Esophagus (tissue), 2 donors: ENCODE measurements around the gene EFCC1. TPM values are rescaled to one million over a fixed set of nuclear protein-coding genes. Genes with fewer than 3 reads are reported as not detected.

Experiments used
- H3K27ac ChIP-seq, 2 donors: one replicate each; pipeline ENCODE4 v1.5.1; 2013; ENCODE audit warnings: low read depth in 2 of 2, mild to moderate bottlenecking in 2 of 2, inconsistent platforms in 1 of 2, low read length in 1 of 2, moderate library complexity in 1 of 2
- H3K27me3 ChIP-seq, 2 donors: one replicate each; pipeline ENCODE4 v1.6.1; 2013; ENCODE audit warnings: low read length in 2 of 2, control low read depth in 1 of 2, mild to moderate bottlenecking in 1 of 2; ENCODE audit not compliant: insufficient read depth in 2 of 2, control insufficient read depth in 1 of 2
- H3K36me3 ChIP-seq, 2 donors: one replicate each; pipeline ENCODE4 v1.6.1; 2013; ENCODE audit warnings: low read length in 1 of 2; ENCODE audit not compliant: control insufficient read depth in 2 of 2, insufficient read depth in 2 of 2
- H3K4me1 ChIP-seq, 2 donors: one replicate each; pipeline ENCODE4 v1.6.1; 2013; ENCODE audit warnings: low read length in 1 of 2; ENCODE audit not compliant: control insufficient read depth in 2 of 2, insufficient read depth in 2 of 2
- H3K4me3 ChIP-seq, 2 donors: one replicate each; pipeline ENCODE4 v1.5.1; 2013; ENCODE audit warnings: low read length in 2 of 2, mild to moderate bottlenecking in 2 of 2, low read depth in 1 of 2, moderate library complexity in 1 of 2
- H3K9me3 ChIP-seq, 2 donors: one replicate each; pipeline ENCODE4 v1.6.1; 2013; ENCODE audit warnings: mild to moderate bottlenecking in 2 of 2, low read depth in 1 of 2, low read length in 1 of 2, moderate library complexity in 1 of 2; ENCODE audit not compliant: control insufficient read depth in 2 of 2, insufficient read depth in 1 of 2
- WGBS, 2 donors: extraction: QIAGEN DNeasy Blood & Tissue Kit; methylation state at CpG; one replicate each; pipeline ENCODE4 v1.1.7; 2013; 5-methylcytosine and 5-hydroxymethylcytosine counted together
- polyA plus RNA-seq, 2 donors: library from polyadenylated mRNA; stranded (reverse); fragments of 200-250 nt; gene quantifications; one replicate each; pipeline ENCODE4 v1.2.3, GENCODE V29; 2013
- donor health status: healthy with polysubstance abuse.
- donor health status: Bipolar disorder and iron deficiency.

EFCC1 gene
- polyA plus RNA-seq, 2 donors = 0.96 to 1.0 TPM

DNA sequence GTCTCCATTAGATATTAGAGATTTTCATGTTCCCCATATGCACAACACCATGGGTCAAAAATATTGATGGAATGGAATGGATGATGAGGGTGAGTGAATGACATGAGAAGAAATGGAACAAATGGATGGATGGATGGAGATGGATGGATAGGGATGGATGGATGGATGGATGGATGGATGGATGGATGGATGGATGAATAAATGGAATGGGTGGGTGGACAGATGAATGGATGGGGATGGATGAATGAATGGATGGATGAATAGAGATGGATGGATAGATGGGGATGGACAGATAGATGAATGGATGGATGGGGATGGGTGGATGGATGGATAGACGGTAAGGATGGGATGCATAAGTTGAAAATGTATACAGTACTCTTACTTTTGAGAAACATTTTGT, 25.8 kb upstream of the EFCC1 start:
- Histone ChIP-seq H3K27ac (no peak overlapping the region), H3K9me3 (no peaks in the 10 kb centered on the region), H3K36me3 (no peaks in the 10 kb centered on the region), H3K4me1 (no peaks in the 10 kb centered on the region), H3K4me3 (no peak overlapping the region), H3K27me3 (no peaks in the 10 kb centered on the region)
- WGBS, 2 donors = 94 to 97% methylated on average over 1 of the region's 1 CpG

DNA sequence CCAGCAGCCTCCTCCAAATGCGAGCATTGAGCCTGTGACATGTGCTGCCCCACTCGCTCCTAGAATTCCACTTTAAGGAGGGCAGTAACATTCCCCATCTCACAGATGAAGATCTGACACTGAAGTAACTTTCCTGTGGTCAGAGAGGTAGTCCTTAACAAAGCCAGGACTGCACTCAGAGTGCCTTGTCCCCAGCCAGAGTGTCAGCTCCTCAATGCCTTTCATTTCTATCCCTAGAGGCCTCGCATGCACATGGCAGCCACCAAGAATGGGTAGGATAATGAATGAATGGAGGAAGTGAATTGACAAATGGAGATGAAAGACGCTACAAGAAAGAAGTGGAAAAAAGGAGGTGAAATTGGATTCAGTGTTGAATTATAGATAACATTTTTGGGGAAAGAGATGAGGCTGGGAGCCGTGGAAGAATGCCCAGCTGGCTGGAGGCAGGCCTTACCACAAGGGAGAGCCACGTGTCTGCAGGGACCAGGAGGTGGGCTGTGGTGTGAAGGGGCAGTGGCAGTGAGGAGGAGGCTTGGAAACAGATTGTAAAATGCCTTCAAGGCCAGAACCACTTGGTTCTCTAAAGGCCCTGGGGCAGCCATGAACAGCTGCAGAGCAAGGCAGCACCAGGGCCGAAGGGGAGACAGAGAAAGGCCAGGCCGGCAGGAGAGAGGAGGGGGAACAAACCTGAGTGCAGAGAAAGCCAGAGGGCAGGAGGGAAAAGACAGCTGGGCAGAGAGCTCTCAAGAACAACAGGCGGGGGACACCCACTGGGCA, 17.6 kb upstream of the EFCC1 start:
- Histone ChIP-seq H3K4me3 (no peak overlapping the region), H3K9me3 (no peaks in the 10 kb centered on the region)
- 89 to 90% methylated on average over 9 of the region's 9 CpGs for WGBS, 2 donors

DNA sequence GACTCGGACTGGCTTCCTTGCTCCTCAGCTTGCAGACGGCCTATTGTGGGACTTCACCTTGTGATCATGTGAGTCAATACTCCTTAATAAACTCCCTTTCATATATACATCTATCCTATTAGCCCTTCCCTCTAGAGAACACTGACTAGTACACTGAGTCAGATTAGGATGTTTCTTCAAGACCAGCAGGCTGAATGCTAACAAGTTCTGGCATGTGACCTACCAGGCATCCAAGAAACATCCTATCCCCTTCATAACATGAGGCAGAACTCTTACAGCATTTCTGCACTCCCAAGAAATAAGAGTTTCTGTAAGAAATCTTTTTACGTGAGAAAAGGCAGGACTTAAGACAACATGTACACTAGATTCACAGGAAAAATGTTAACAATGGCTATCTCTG, 16.5 kb upstream of the EFCC1 start:
- Histone ChIP-seq H3K36me3 (no peaks in the 10 kb centered on the region), H3K4me3 (no peak overlapping the region), H3K9me3 (no peaks in the 10 kb centered on the region), H3K27me3 (no peaks in the 10 kb centered on the region), H3K27ac (no peak overlapping the region), H3K4me1 (no peaks in the 10 kb centered on the region)
- WGBS, 2 donors = 66 to 77% methylated on average over 3 of the region's 3 CpGs

More for the DNA sequence above, 17.6 kb upstream of the EFCC1 start:
- Histone ChIP-seq H3K4me1 (no peaks in the 10 kb centered on the region), H3K36me3 (no peaks in the 10 kb centered on the region), H3K27me3 (no peaks in the 10 kb centered on the region), H3K27ac (no peak overlapping the region)

DNA sequence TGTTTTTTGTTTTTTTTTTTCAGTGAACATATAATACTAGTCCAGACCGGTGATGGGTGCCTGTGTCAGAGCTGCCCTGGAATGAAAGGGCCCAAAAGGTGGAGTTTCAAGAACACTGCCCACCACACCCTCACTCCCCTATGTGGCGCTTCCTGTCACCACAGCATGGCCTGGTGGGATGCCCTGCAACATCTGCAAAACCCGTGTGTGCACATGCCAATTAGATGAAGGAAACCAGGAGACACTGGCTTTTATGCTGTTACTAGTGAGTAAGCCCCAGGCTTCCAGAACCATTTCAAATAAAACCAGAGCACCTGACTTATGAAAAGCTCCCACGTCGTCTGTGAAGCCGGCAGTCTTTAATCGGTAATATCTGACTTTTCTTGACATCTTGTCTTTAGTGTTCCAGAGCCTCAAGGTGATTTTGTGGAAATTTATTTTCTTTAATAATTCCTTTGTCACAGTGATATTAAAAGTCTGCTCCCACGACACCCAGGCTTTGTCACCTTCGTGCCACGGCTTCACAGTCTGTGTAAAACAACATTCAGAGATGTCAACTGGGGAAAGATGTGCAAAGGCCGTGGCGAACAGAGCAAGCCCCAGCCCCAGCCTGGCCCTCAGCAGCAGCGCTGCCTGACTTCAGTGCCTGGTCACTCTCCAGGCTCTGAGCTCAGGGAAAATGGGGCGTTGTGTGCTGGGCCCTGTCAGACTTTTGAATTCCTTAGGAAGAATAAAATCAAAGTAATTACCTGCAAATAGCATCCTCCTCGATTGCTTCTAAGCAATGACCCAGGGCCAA, 13.6 kb upstream of the EFCC1 start:
- no peaks in the 10 kb centered on the region for H3K36me3 ChIP-seq
- H3K4me3 ChIP-seq = no peak overlapping the region
- H3K27me3 ChIP-seq = no peaks in the 10 kb centered on the region
- WGBS, 2 donors = 85 to 87% methylated on average over 15 of the region's 15 CpGs
- H3K4me1 ChIP-seq = no peaks in the 10 kb centered on the region
- H3K9me3 ChIP-seq = no peaks in the 10 kb centered on the region
- no peak overlapping the region for H3K27ac ChIP-seq

DNA sequence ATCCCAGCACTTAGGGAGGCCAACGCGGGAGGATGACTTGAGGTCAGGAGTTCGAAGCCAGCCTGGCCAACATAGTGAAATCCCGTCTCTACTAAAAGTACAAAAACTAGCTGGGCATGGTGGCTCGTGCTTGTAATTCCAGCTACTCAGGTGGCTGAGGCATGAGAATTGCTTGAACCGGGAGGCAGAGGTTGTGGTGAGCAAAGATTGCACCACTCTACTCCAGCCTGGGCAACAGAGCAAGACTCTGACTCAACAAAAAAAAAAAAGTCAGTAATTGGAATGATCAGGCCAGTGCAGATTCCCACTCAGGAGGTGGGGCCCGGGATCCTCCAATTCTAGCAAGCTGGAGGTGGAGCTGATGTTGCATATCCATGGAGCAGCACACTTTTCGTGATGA, 12.8 kb upstream of the EFCC1 start:
- no peak overlapping the region for H3K27ac ChIP-seq
- no peaks in the 10 kb centered on the region for H3K36me3 ChIP-seq
- WGBS, 2 donors = 89 to 94% methylated on average over 8 of the region's 8 CpGs
- H3K27me3 ChIP-seq = no peaks in the 10 kb centered on the region
- no peaks in the 10 kb centered on the region for H3K9me3 ChIP-seq
- H3K4me3 ChIP-seq = no peak overlapping the region
- H3K4me1 ChIP-seq = peaks cover 0 to 5% of the 10 kb centered on the region in 2 donors

DNA sequence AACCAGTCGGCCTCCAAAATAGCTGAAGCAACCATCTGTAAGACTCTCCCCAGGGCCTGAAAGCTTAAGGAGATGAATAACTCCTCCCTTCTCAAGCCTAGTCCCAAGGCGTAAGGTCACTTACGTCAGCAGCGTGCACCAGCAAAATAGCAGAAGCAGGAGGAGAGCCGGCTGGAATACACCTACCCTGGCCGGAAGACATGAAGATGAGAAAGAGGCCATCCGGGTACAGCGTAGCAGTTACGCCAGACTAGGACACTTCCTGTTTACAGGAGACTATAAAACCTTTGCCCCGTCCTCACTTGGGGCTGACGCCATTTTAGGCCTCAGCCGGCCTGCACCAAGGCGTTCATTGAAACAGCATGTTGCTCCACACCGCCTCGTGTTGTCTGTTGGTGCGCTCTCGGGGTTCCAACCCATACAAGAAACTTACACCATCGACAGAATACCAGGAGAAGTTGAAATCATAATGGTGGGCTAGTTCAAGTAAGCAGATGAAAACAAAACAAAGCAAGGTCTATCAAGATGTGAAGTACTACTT, 9.7 kb upstream of the EFCC1 start:
- H3K27ac ChIP-seq = no peak overlapping the region
- no peaks in the 10 kb centered on the region for H3K36me3 ChIP-seq
- no peaks in the 10 kb centered on the region for H3K9me3 ChIP-seq
- no peak overlapping the region for H3K4me3 ChIP-seq
- H3K27me3 ChIP-seq = no peaks in the 10 kb centered on the region
- H3K4me1 ChIP-seq = peaks cover 7 to 10% of the 10 kb centered on the region in 2 donors
- 92 to 95% methylated on average over 18 of the region's 18 CpGs for WGBS, 2 donors

DNA sequence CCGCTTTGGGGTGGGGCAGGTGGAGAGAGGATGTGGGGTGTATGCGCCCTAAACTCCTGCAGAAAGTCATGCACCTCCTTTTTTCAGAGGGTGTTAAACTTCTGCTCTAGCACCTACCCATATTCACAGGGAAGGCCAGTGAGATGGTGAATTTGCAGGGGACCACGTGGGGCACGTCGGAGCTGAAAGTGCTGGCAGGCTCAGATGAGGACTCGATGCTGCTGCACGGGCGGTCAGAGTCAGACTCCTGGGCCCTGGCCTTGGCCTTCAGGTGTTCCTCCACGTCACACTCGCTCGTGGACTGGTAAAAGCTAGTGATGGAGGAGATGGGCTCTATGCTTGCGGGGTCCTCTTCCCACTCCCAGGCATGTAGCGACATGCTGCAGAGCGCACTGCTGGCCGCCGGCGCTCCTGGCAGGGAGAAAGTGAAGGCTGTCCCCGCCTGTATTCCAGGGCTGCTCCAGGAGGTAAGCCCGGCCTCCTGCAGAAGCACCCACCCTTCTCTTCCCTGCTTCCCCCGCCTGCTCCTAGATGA, 8.1 kb upstream of the EFCC1 start:
- Histone ChIP-seq H3K27ac (no peak overlapping the region), H3K36me3 (no peaks in the 10 kb centered on the region), H3K27me3 (no peaks in the 10 kb centered on the region), H3K4me1 (peaks cover 7 to 10% of the 10 kb centered on the region in 2 donors), H3K4me3 (no peak overlapping the region), H3K9me3 (no peaks in the 10 kb centered on the region)
- 54 to 58% methylated on average over 20 of the region's 20 CpGs for WGBS, 2 donors

DNA sequence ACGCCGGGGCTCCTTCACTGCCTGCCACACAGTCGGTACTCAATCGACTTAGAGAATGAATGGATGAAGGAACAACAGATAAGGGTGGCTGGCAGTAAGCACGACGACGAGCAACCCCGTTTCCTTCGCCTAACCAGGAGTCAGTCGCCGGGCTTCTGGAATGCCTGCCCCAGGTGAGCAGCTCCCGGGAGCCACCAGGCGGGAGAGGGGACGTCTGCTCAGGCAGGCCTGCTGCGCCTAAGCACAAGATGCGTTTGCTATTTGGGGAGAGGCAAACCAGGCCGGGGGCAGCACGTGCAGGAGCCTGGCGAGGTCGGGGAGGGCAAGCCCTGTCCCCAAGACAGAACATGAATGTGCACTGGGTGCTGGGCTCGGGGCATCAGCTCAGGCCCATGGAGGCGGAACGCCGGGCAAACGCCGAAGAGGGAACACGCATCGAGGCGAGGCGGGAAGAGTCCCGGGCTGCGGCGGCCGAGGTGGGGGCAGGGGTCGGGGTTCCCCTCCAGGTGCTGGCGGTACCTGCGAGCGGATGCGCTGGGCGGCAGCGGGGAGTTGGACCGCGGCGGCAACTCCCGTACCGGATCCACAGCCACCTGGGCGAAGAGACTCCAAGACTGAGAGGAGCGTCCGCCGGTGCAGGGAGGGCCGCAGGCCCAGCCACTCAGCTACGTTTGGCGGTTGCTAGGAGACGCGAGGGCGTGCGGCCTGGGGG, 7.5 kb upstream of the EFCC1 start, which contains the start of gene CFAP92:
Gene CFAP92, minus strand, starts transcription at position 616 of the 712 bp plus-strand sequence. CDS start 772 bp downstream, outside the sequence.
- H3K36me3 ChIP-seq = no peaks in the 10 kb centered on the region
- 11 to 12% methylated on average over 57 of the region's 57 CpGs for WGBS, 2 donors

DNA sequence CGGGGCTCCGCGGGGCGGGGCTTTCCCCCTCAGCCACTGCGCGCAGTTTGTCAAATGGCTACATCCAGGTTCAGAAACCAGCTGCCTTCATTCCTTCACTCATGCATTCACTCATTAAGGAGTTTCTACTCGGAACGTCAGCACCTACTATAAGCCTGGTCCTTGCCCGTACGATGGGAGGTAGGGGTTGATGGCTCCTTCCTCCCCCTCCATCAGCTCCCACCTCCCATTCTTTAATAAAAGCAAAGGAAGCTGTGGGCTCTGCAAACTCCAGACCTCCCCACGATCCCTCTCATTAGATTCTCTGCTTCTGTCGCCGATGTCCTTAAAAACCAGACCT, 7.0 kb upstream of the EFCC1 start:
- H3K27me3 ChIP-seq = no peaks in the 10 kb centered on the region

More for the DNA sequence above, 7.5 kb upstream of the EFCC1 start, which contains the start of gene CFAP92:
- no peak within 1 kb of the TSS for H3K27ac ChIP-seq
- no peaks in the 10 kb centered on the region for H3K9me3 ChIP-seq
- H3K4me1 ChIP-seq = peaks cover 7 to 10% of the 10 kb centered on the region in 2 donors
- H3K27me3 ChIP-seq = no peaks in the 10 kb centered on the region
- peak within 1 kb of the TSS; percentile 23 to 29 for H3K4me3 ChIP-seq

More for the DNA sequence above, 7.0 kb upstream of the EFCC1 start:
- H3K4me1 ChIP-seq = peaks cover 7 to 10% of the 10 kb centered on the region in 2 donors
- 3 to 4% methylated on average over 9 to 13 of the region's 13 CpGs for WGBS, 2 donors
- H3K27ac ChIP-seq = no peak overlapping the region
- peak overlapping the region in 1 of 2 donors; percentile 29 for H3K4me3 ChIP-seq
- H3K36me3 ChIP-seq = no peaks in the 10 kb centered on the region
- H3K9me3 ChIP-seq = no peaks in the 10 kb centered on the region
